Endothelial cell of umbilical vein (primary cell): Measurements from ENCODE around the gene SLC6A2. TPM values are rescaled to one million over a fixed set of nuclear protein-coding genes. Genes with fewer than 3 reads are reported as not detected.

Source experiments
- BruUV-seq: library from RNA; stranded (reverse); fragments of 400-500 nt; replicated peaks from 2 replicates; lab custom pipeline; 2021; lab: Mats Ljungman, UMichigan
- CTCF ChIA-PET: fragments of 300-600, 350-600 bp; sonication (Branson Sonifier 250); formaldehyde crosslinking; loops from one replicate; lab custom pipeline; 2021; ENCODE audit warnings: antibody characterized with exemption, inconsistent platforms; lab: Charles Lee
- POLR2A ChIA-PET: fragments of 300-600, 350-600 bp; sonication (Branson Sonifier 250); formaldehyde crosslinking; loops from one replicate; lab custom pipeline; 2021; ENCODE audit warnings: antibody characterized with exemption, inconsistent platforms; lab: Charles Lee
- DNase-seq: peaks from one replicate; pipeline ENCODE4 v3.0.0-alpha.2; 2011; ENCODE audit warnings: low read depth, low spot score
- FAIRE-seq: peaks from 2 replicates; lab custom pipeline; 2011; peaks lifted over from hg19 to GRCh38; lab: Jason Lieb, UNC
- H2AFZ ChIP-seq: 2 replicates; pipeline ENCODE4 v1.6.0; 2012; ENCODE audit warnings: low read depth, low read length, control low read depth, inconsistent platforms
- H3K27ac ChIP-seq: 2 replicates; pipeline ENCODE4 v1.5.1; 2011; ENCODE audit warnings: low read depth, mild to moderate bottlenecking, control low read depth, low read length, moderate library complexity; ENCODE audit not compliant: insufficient read depth
- H3K27me3 ChIP-seq, 2 experiments: 2 replicates each; pipeline versions ENCODE4 v1.6.0 to v1.6.1; 2011; ENCODE audit warnings: low read length in 2 of 2, mixed read lengths in 1 of 2; ENCODE audit not compliant: control insufficient read depth in 2 of 2, insufficient read depth in 2 of 2
- H3K36me3 ChIP-seq, 2 experiments: 2 replicates in 1 of 2; 3 replicates in 1 of 2; pipeline ENCODE4 v1.5.1; 2011; ENCODE audit warnings: low read length in 2 of 2, mild to moderate bottlenecking in 1 of 2, moderate library complexity in 1 of 2; ENCODE audit not compliant: control insufficient read depth in 2 of 2, insufficient read depth in 2 of 2; ENCODE audit errors: extremely low read depth in 1 of 2
- H3K4me1 ChIP-seq: 3 replicates; pipeline ENCODE4 v1.5.1; 2011; ENCODE audit warnings: mild to moderate bottlenecking, low read length; ENCODE audit not compliant: control insufficient read depth, insufficient read depth; ENCODE audit errors: extremely low read depth
- H3K4me2 ChIP-seq: 2 replicates; pipeline ENCODE4 v1.6.1; 2011; ENCODE audit warnings: low read length, control low read depth, mixed read lengths; ENCODE audit not compliant: insufficient read depth
- H3K4me3 ChIP-seq, 3 experiments: fragments of 200-600 bp in 1 of 3; sonication (generic), shearing (Covaris generic) in 1 of 3; replicated peaks in 1 of 3; 2 replicates each; pipeline ENCODE4 v1.5.1; 2011 to 2016; ENCODE audit warnings: control low read depth in 3 of 3, low read length in 3 of 3, mild to moderate bottlenecking in 2 of 3, inconsistent platforms in 1 of 3, low read depth in 1 of 3, moderate library complexity in 1 of 3; ENCODE audit not compliant: insufficient read depth in 1 of 3
- H3K79me2 ChIP-seq: 2 replicates; pipeline ENCODE4 v1.6.0; 2012; ENCODE audit warnings: low read length, inconsistent platforms; ENCODE audit not compliant: control insufficient read depth, insufficient read depth
- H3K9ac ChIP-seq: replicated peaks from 2 replicates; pipeline ENCODE3; 2011; ENCODE audit warnings: low read length, control low read depth; ENCODE audit not compliant: insufficient read depth; ENCODE audit errors: extremely low read depth
- H3K9me1 ChIP-seq: replicated peaks from 3 replicates; pipeline ENCODE4 v1.6.0; 2011; ENCODE audit warnings: mild to moderate bottlenecking, low read length; ENCODE audit not compliant: control insufficient read depth, insufficient read depth; ENCODE audit errors: extremely low read depth
- H3K9me3 ChIP-seq: replicated peaks from 2 replicates; pipeline ENCODE4 v1.5.1; 2012; ENCODE audit warnings: low read length, inconsistent platforms; ENCODE audit not compliant: control insufficient read depth, insufficient read depth
- H4K20me1 ChIP-seq: replicated peaks from 2 replicates; pipeline ENCODE3; 2011; ENCODE audit warnings: mild to moderate bottlenecking, low read length; ENCODE audit not compliant: control insufficient read depth, insufficient read depth; ENCODE audit errors: extremely low read depth
- CTCF ChIP-seq, 2 donors: IDR thresholded peaks; 1 replicate in 1 of 2; 2 replicates in 1 of 2; pipeline ENCODE4 v1.5.1; 2011; ENCODE audit warnings: low read length in 2 of 2, mild to moderate bottlenecking in 2 of 2, moderate library complexity in 2 of 2, control low read depth in 1 of 2, inconsistent platforms in 1 of 2, low read depth in 1 of 2; ENCODE audit not compliant: insufficient read depth in 1 of 2; ENCODE audit errors: extremely low read depth in 1 of 2
- EZH2 ChIP-seq: IDR thresholded peaks from 2 replicates; pipeline ENCODE4 v1.6.1; 2012; ENCODE audit warnings: borderline replicate concordance, low read depth, mild to moderate bottlenecking, moderate library complexity, low read length, inconsistent platforms; ENCODE audit not compliant: severe bottlenecking
- FOS ChIP-seq: IDR thresholded peaks from 2 replicates; pipeline ENCODE4 v1.6.1; 2011; ENCODE audit warnings: mild to moderate bottlenecking, low read length, moderate library complexity, borderline replicate concordance; ENCODE audit not compliant: insufficient read depth
- GATA2 ChIP-seq: IDR thresholded peaks from 2 replicates; pipeline ENCODE4 v1.7.0; 2011; ENCODE audit warnings: low read depth, mild to moderate bottlenecking, moderate library complexity, mixed read lengths, low read length; ENCODE audit not compliant: insufficient read length, insufficient read depth
- JUN ChIP-seq: IDR thresholded peaks from 2 replicates; pipeline ENCODE4 v1.6.1; 2011; ENCODE audit warnings: borderline replicate concordance, low read depth; ENCODE audit not compliant: insufficient read length, insufficient read depth
- MAX ChIP-seq: IDR thresholded peaks from 2 replicates; pipeline ENCODE4 v1.6.1; 2011; ENCODE audit not compliant: insufficient read depth, insufficient read length
- MYC ChIP-seq: IDR thresholded peaks from one replicate; pipeline ENCODE4 v1.6.1; 2011; ENCODE audit warnings: mild to moderate bottlenecking, low read depth, low read length
- POLR2A ChIP-seq: IDR thresholded peaks from 2 replicates; pipeline ENCODE4 v1.6.1; 2012; ENCODE audit warnings: low read depth, mild to moderate bottlenecking, control low read depth, low read length
- POLR2AphosphoS5 ChIP-seq: IDR thresholded peaks from 2 replicates; pipeline ENCODE4 v1.6.1; 2012; ENCODE audit warnings: low read depth, mild to moderate bottlenecking, control low read depth, low read length, moderate library complexity; ENCODE audit not compliant: insufficient read depth
- dilution Hi-C: fragments of 300-500 bp; cut with MboI; formaldehyde crosslinking; loops from one replicate; pipeline ENCODE4 v1.15.0; 2019; ENCODE audit warnings: low sequenced_read_pairs; ENCODE audit not compliant: extremely low pct_ligation_motif_present
- intact Hi-C: fragments of 100-400 bp; cut with micrococcal nuclease; formaldehyde crosslinking; loops from one replicate; pipeline ENCODE4 v1.10.0; 2022
- polyA plus RNA-seq, 4 experiments: library from polyadenylated mRNA; depleted of rRNA in 3 of 4; stranded (reverse) in 3 of 4; unstranded in 1 of 4; fragments of >200 nt; gene quantifications; 2 replicates each; pipeline versions ENCODE4 v1.2.1 to v1.2.3, GENCODE V29; 2011 to 2012; ENCODE audit warnings: missing spikeins in 1 of 4
- total RNA-seq: library from RNA; stranded (reverse); gene quantifications from 2 replicates; pipeline ENCODE4 v1.2.3, GENCODE V29; 2021

The SLC6A2 gene
- total and polyA plus RNA-seq, 2 donors (not counting 3 experiments of a cell fraction or from before 2014, with no cell fraction given), result not detected

GRCh38 chr16:55690841-55691240 is 35.1 kb downstream of the SLC6A2 start:
- no peaks in the 10 kb centered on the region for H3K9me1 ChIP-seq
- FAIRE-seq (no peak), DNase-seq (no peak)
- no peaks in the 10 kb centered on the region for H3K79me2 ChIP-seq
- H3K36me3 ChIP-seq, result no peaks in the 10 kb centered on the region
- CTCF ChIA-PET, result interaction anchor here (2.2 kb wide), 1 partner anchor 226 kb away, joined by 7 read pairs; no protein-coding TSS in a partner anchor
- H3K9me3 ChIP-seq, result no peaks in the 10 kb centered on the region
- no peaks in the 10 kb centered on the region for H4K20me1 ChIP-seq
- H3K27me3 ChIP-seq, result peaks cover 0 to 12% of the 10 kb centered on the region in 2 experiments
- no peak for TF ChIP-seq EZH2
- no TSS peak for BruUV-seq
- intact Hi-C loops, result no loop called here
- dilution Hi-C loops, result no loop called here
- H3K4me2 ChIP-seq, result no peak overlapping the region
- H3K27ac ChIP-seq, result no peak overlapping the region
- H3K9ac ChIP-seq, result no peak overlapping the region
- H3K4me3 ChIP-seq, result no peak overlapping the region
- POLR2A ChIA-PET, result no interaction called here
- no peaks in the 10 kb centered on the region for H3K4me1 ChIP-seq
- H2AFZ ChIP-seq, result no peak overlapping the region

- no peaks in the 10 kb centered on the region for H3K9me3 ChIP-seq
- H3K4me1 ChIP-seq, result no peaks in the 10 kb centered on the region
- H4K20me1 ChIP-seq, result no peaks in the 10 kb centered on the region
- H3K4me3 ChIP-seq, result no peak overlapping the region
- H3K9me1 ChIP-seq, result no peaks in the 10 kb centered on the region
- H2AFZ ChIP-seq, result no peak overlapping the region
- no peaks in the 10 kb centered on the region for H3K36me3 ChIP-seq
- ChIA-PET CTCF (interaction anchor here (2.2 kb wide), 1 partner anchor 227 kb away, joined by 7 read pairs; no protein-coding TSS in a partner anchor), POLR2A (no interaction called here)
- dilution Hi-C loops, result no loop called here
- H3K79me2 ChIP-seq, result no peaks in the 10 kb centered on the region
- no peak for TF ChIP-seq JUN
- no peak for TF ChIP-seq GATA2
- no peak for TF ChIP-seq MAX
- TF ChIP-seq POLR2A, result no peak
- TF ChIP-seq FOS, result no peak
- TF ChIP-seq CTCF (IDR thresholded peaks at IDR 0.05; ENCODE audit: extremely low read depth in 1 of 2, insufficient read depth in 1 of 2, low read depth in 1 of 2, low read length in 2 of 2), result no peak
- no peak for TF ChIP-seq POLR2AphosphoS5
- no peak for TF ChIP-seq MYC
- intact Hi-C loops, result no loop called here
- no peak overlapping the region for H3K27ac ChIP-seq
- no peak overlapping the region for H3K4me2 ChIP-seq
- no peak for DNase-seq
- no peak overlapping the region for H3K9ac ChIP-seq
- FAIRE-seq, result no peak
- no TSS peak for BruUV-seq
- peaks cover 0 to 12% of the 10 kb centered on the region in 2 experiments for H3K27me3 ChIP-seq
These were observed 36.0 kb downstream of the SLC6A2 start for GRCh38 chr16:55691771-55692170.
